Fibroblast of lung (primary cell): ENCODE measurements around the gene ADARB1. TPM values are rescaled to one million over a fixed set of nuclear protein-coding genes. Genes with fewer than 3 reads are reported as not detected.

Source experiments
- DNase-seq, 2 donors: peaks; one replicate each; pipeline versions ENCODE4 v3.0.0 to v3.0.0-alpha.2; 2010; ENCODE audit warnings: low read depth in 2 of 2
- H2AFZ ChIP-seq: 2 replicates; pipeline ENCODE4 v1.5.1; 2012; ENCODE audit warnings: low read length, control low read depth, inconsistent platforms
- H3K27ac ChIP-seq: 2 replicates; pipeline ENCODE4 v1.5.1; 2011; ENCODE audit warnings: low read length, control low read depth; ENCODE audit not compliant: insufficient read depth
- H3K27me3 ChIP-seq: 2 replicates; pipeline ENCODE4 v1.5.1; 2011; ENCODE audit warnings: mild to moderate bottlenecking, low read length; ENCODE audit not compliant: control insufficient read depth, insufficient read depth
- H3K36me3 ChIP-seq: 2 replicates; pipeline ENCODE4 v1.5.1; 2011; ENCODE audit warnings: low read length; ENCODE audit not compliant: control insufficient read depth, insufficient read depth
- H3K4me1 ChIP-seq: 2 replicates; pipeline ENCODE4 v1.5.1; 2011; ENCODE audit warnings: low read length; ENCODE audit not compliant: control insufficient read depth, insufficient read depth; ENCODE audit errors: extremely low read depth
- H3K4me2 ChIP-seq: 2 replicates; pipeline ENCODE4 v1.5.1; 2011; ENCODE audit warnings: low read length, control low read depth; ENCODE audit not compliant: insufficient read depth; ENCODE audit errors: extremely low read depth
- H3K4me3 ChIP-seq, 4 experiments: fragments of 200-600 bp in 1 of 4; sonication (generic) in 1 of 4; replicated peaks in 1 of 4; 2 replicates each; pipeline ENCODE4 v1.5.1; 2011 to 2016; ENCODE audit warnings: low read length in 4 of 4, low read depth in 3 of 4, mild to moderate bottlenecking in 3 of 4, control low read depth in 2 of 4, inconsistent platforms in 1 of 4, mixed read lengths in 1 of 4; ENCODE audit not compliant: insufficient read depth in 1 of 4; ENCODE audit errors: control extremely low read depth in 1 of 4
- H3K79me2 ChIP-seq: 2 replicates; pipeline ENCODE4 v1.5.1; 2012; ENCODE audit warnings: mild to moderate bottlenecking, low read length, inconsistent platforms; ENCODE audit not compliant: control insufficient read depth, insufficient read depth
- H3K9ac ChIP-seq: 2 replicates; pipeline ENCODE4 v1.5.1; 2011; ENCODE audit warnings: mild to moderate bottlenecking, low read length, control low read depth; ENCODE audit not compliant: insufficient read depth
- H3K9me3 ChIP-seq: 2 replicates; pipeline ENCODE4 v1.5.1; 2012; ENCODE audit warnings: low read depth, low read length; ENCODE audit not compliant: control insufficient read depth, insufficient read depth
- H4K20me1 ChIP-seq: 2 replicates; pipeline ENCODE4 v1.5.1; 2011; ENCODE audit warnings: low read length; ENCODE audit not compliant: control insufficient read depth, insufficient read depth; ENCODE audit errors: extremely low read depth
- CTCF ChIP-seq, 2 donors: IDR thresholded peaks in 1 of 2; conservative IDR thresholded peaks in 1 of 2; 1 replicate in 1 of 2; 2 replicates in 1 of 2; pipeline ENCODE4 v1.5.1; 2011 to 2012; ENCODE audit warnings: low read length in 2 of 2, control low read depth in 1 of 2, inconsistent platforms in 1 of 2, low read depth in 1 of 2, mild to moderate bottlenecking in 1 of 2
- EZH2 ChIP-seq: IDR thresholded peaks from 2 replicates; pipeline ENCODE4 v1.5.1; 2012; ENCODE audit warnings: low read length, control low read depth, mild to moderate bottlenecking; ENCODE audit errors: missing control alignments
- polyA plus RNA-seq, 2 donors: library from polyadenylated mRNA; depleted of rRNA in 1 of 2; stranded (reverse) in 1 of 2; unstranded in 1 of 2; fragments of >200 nt; gene quantifications; 2 replicates each; pipeline ENCODE4 v1.2.1, GENCODE V29; 2011 to 2012; ENCODE audit warnings: missing spikeins in 1 of 2
- total RNA-seq: library from RNA; depleted of rRNA; stranded (reverse); fragments of >200 nt; gene quantifications from 2 replicates; pipeline ENCODE4 v1.2.1, GENCODE V29; 2014

Gene ADARB1
- total and polyA plus RNA-seq, 2 donors (not counting 1 experiment from before 2014, with no cell fraction given) = 20.2 to 25.3 TPM

- H3K79me2 ChIP-seq = peaks cover 3% of the 10 kb centered on the region
- peaks cover 5% of the 10 kb centered on the region for H3K4me1 ChIP-seq
- H2AFZ ChIP-seq = no peak overlapping the region
- H3K9me3 ChIP-seq = no peaks in the 10 kb centered on the region
- no peak overlapping the region for H3K27ac ChIP-seq
- H4K20me1 ChIP-seq = no peaks in the 10 kb centered on the region
- no peaks in the 10 kb centered on the region for H3K36me3 ChIP-seq
- no peak for DNase-seq
- H3K27me3 ChIP-seq = no peaks in the 10 kb centered on the region
- H3K4me3 ChIP-seq = no peak overlapping the region
- TF ChIP-seq CTCF (conservative IDR thresholded peaks at IDR 0.05 in 1 of 2, IDR thresholded peaks at IDR 0.05 in 1 of 2; ENCODE audit: low read depth in 1 of 2, low read length in 2 of 2) = no peak
- TF ChIP-seq EZH2 = no peak
- H3K9ac ChIP-seq = no peak overlapping the region
- H3K4me2 ChIP-seq = no peak overlapping the region
These were observed 7.3 kb downstream of the ADARB1 start for GRCh38 chr21:45081636-45082035.

GRCh38 chr21:45082736-45083135 is 8.4 kb downstream of the ADARB1 start:
- H2AFZ ChIP-seq = no peak overlapping the region
- H3K27me3 ChIP-seq = no peaks in the 10 kb centered on the region
- no peak overlapping the region for H3K27ac ChIP-seq
- no peak overlapping the region for H3K4me3 ChIP-seq
- peaks cover 5% of the 10 kb centered on the region for H3K4me1 ChIP-seq
- no peaks in the 10 kb centered on the region for H4K20me1 ChIP-seq
- TF ChIP-seq EZH2 (no peak), CTCF (conservative IDR thresholded peaks at IDR 0.05 in 1 of 2, IDR thresholded peaks at IDR 0.05 in 1 of 2; ENCODE audit: low read depth in 1 of 2, low read length in 2 of 2) (no peak)
- no peak overlapping the region for H3K9ac ChIP-seq
- H3K9me3 ChIP-seq = no peaks in the 10 kb centered on the region
- DNase-seq = no peak
- no peaks in the 10 kb centered on the region for H3K36me3 ChIP-seq
- peaks cover 3% of the 10 kb centered on the region for H3K79me2 ChIP-seq
- no peak overlapping the region for H3K4me2 ChIP-seq

GRCh38 chr21:45084121-45084520 is 9.7 kb downstream of the ADARB1 start:
- no peak for DNase-seq
- Histone ChIP-seq H2AFZ (no peak overlapping the region), H3K4me3 (no peak overlapping the region), H3K27me3 (no peaks in the 10 kb centered on the region), H3K9me3 (no peaks in the 10 kb centered on the region), H3K79me2 (no peaks in the 10 kb centered on the region), H3K4me2 (no peak overlapping the region), H4K20me1 (no peaks in the 10 kb centered on the region), H3K4me1 (peaks cover 5% of the 10 kb centered on the region), H3K36me3 (no peaks in the 10 kb centered on the region), H3K9ac (no peak overlapping the region), H3K27ac (no peak overlapping the region)
- TF ChIP-seq CTCF (conservative IDR thresholded peaks at IDR 0.05 in 1 of 2, IDR thresholded peaks at IDR 0.05 in 1 of 2; ENCODE audit: low read depth in 1 of 2, low read length in 2 of 2) (no peak), EZH2 (no peak)
